Measurements from ENCODE around the gene IGLL5.
A peak's percentile ranks its signal among the peaks of the same experiment; 100 is the strongest.

IGLL5 gene

GRCh38 chr22:22887621-22888503, at the start of gene IGLL5:
Gene IGLL5, plus strand, starts transcription at chr22:22887816. Its CDS starts 238 bp downstream, at chr22:22888054.
- DNase-seq (ENCODE audit: low read depth) = no peak

- DNase-seq (ENCODE audit: low read depth) = no peak
These were observed 49.3 kb upstream of the IGLL5 start for GRCh38 chr22:22838148-22838786.

- no peak for DNase-seq (ENCODE audit: low read depth)
These were observed 47.9 kb upstream of the IGLL5 start for GRCh38 chr22:22839570-22840314.

- DNase-seq (ENCODE audit: low read depth) = no peak
These were observed 46.8 kb upstream of the IGLL5 start for GRCh38 chr22:22840780-22841179.

GRCh38 chr22:22841598-22841997, 46.0 kb upstream of the IGLL5 start:
- DNase-seq (ENCODE audit: low read depth) = no peak

GRCh38 chr22:22842085-22842484, 45.5 kb upstream of the IGLL5 start:
- DNase-seq (ENCODE audit: low read depth) = no peak

GRCh38 chr22:22843848-22844247, 43.8 kb upstream of the IGLL5 start:
- no peak for DNase-seq (ENCODE audit: low read depth)

GRCh38 chr22:22847241-22847640, 40.4 kb upstream of the IGLL5 start:
- no peak for DNase-seq (ENCODE audit: low read depth)

- peak; percentile 64 for DNase-seq (ENCODE audit: low read depth)
These were observed 39.2 kb upstream of the IGLL5 start for GRCh38 chr22:22848364-22848866.

GRCh38 chr22:22849640-22850610, 37.7 kb upstream of the IGLL5 start:
- no peak for DNase-seq (ENCODE audit: low read depth)

- no peak for DNase-seq (ENCODE audit: low read depth)
These were observed 35.6 kb upstream of the IGLL5 start for GRCh38 chr22:22851969-22852368.

- no peak for DNase-seq (ENCODE audit: low read depth)
These were observed 33.9 kb upstream of the IGLL5 start for GRCh38 chr22:22853713-22854112.

- DNase-seq (ENCODE audit: low read depth) = no peak
These were observed 33.1 kb upstream of the IGLL5 start for GRCh38 chr22:22854466-22854865.

GRCh38 chr22:22855085-22855484, 32.5 kb upstream of the IGLL5 start:
- no peak for DNase-seq (ENCODE audit: low read depth)

- peak; percentile 23 for DNase-seq (ENCODE audit: low read depth)
These were observed 31.9 kb upstream of the IGLL5 start for GRCh38 chr22:22855617-22856308.

- no peak for DNase-seq (ENCODE audit: low read depth)
These were observed 31.3 kb upstream of the IGLL5 start for GRCh38 chr22:22856364-22856763.

GRCh38 chr22:22856885-22857606, 30.6 kb upstream of the IGLL5 start:
- DNase-seq (ENCODE audit: low read depth) = no peak

- DNase-seq (ENCODE audit: low read depth) = no peak
These were observed 29.7 kb upstream of the IGLL5 start for GRCh38 chr22:22857607-22858558.

- DNase-seq (ENCODE audit: low read depth) = no peak
These were observed 29.1 kb upstream of the IGLL5 start for GRCh38 chr22:22858559-22858937.

Data from activated T-cell treated with anti-CD3 and anti-CD28 coated beads for 1 hour (primary cell).